Esophagus muscularis mucosa (tissue), 4 donors: Measurements from ENCODE around the gene FLCN.

Source experiments
- EP300 ChIP-seq: sonication (generic); formaldehyde crosslinking; IDR thresholded peaks from one replicate; pipeline ENCODE4 v1.6.1; 2017; ENCODE audit warnings: antibody characterized with exemption
- POLR2A ChIP-seq: fragments of 450-650 bp; IDR thresholded peaks from one replicate; pipeline ENCODE4 v1.6.1; 2017; ENCODE audit warnings: antibody characterized with exemption, moderate library complexity, mild to moderate bottlenecking, low read depth
- POLR2AphosphoS5 ChIP-seq, 2 donors: sonication (generic); formaldehyde crosslinking; IDR thresholded peaks; one replicate each; pipeline ENCODE4 v1.6.1; 2017; ENCODE audit warnings: antibody characterized with exemption in 2 of 2
- TF ChIP-seq, protein P1 (sequence below), 3 experiments: fragments of 200-600 bp in 2 of 3; fragments of 450-650 bp in 1 of 3; sonication (generic) in 2 of 3; IDR thresholded peaks; one replicate each; pipeline ENCODE4 v1.5.1; 2017 to 2019; ENCODE audit warnings: antibody characterized with exemption in 3 of 3, mild to moderate bottlenecking in 2 of 3, moderate library complexity in 1 of 3

DNA sequence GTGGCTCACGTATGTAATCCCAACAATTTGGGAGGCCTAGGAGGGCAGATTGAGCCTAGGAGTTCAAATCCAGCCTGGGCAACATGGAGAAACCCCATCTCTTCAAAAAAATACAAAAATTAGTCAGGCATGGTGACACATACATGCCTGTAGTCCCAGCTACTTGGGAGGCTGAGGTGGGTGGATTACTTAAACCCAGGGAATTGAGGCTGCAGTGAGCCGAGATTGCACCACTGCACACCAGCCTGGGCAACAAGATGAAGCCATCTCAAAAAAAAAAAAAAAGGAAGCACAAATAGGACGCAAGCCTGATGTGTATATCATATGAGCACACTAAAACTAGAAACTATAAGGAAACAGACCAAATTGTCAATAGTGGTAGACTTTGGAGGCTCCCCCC is 17.1 kb upstream of the FLCN start:
- TF ChIP-seq, protein P1, sequence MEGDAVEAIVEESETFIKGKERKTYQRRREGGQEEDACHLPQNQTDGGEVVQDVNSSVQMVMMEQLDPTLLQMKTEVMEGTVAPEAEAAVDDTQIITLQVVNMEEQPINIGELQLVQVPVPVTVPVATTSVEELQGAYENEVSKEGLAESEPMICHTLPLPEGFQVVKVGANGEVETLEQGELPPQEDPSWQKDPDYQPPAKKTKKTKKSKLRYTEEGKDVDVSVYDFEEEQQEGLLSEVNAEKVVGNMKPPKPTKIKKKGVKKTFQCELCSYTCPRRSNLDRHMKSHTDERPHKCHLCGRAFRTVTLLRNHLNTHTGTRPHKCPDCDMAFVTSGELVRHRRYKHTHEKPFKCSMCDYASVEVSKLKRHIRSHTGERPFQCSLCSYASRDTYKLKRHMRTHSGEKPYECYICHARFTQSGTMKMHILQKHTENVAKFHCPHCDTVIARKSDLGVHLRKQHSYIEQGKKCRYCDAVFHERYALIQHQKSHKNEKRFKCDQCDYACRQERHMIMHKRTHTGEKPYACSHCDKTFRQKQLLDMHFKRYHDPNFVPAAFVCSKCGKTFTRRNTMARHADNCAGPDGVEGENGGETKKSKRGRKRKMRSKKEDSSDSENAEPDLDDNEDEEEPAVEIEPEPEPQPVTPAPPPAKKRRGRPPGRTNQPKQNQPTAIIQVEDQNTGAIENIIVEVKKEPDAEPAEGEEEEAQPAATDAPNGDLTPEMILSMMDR (IDR thresholded peaks at IDR 0.05) = no peak
- TF ChIP-seq POLR2A = no peak
- no peak for TF ChIP-seq EP300
- no peak for TF ChIP-seq POLR2AphosphoS5 (IDR thresholded peaks at IDR 0.05)
